C4-2B (cell line): ENCODE measurements around the gene SEC63.

Experiments used
- CTCF ChIP-seq: fragments of 450-650 bp; conservative IDR thresholded peaks from 2 replicates; pipeline ENCODE4 v1.5.1; 2017; ENCODE audit warnings: mild to moderate bottlenecking
- ZFX ChIP-seq: fragments of 450-650 bp; IDR thresholded peaks from 2 replicates; pipeline ENCODE4 v1.6.1; 2017

DNA sequence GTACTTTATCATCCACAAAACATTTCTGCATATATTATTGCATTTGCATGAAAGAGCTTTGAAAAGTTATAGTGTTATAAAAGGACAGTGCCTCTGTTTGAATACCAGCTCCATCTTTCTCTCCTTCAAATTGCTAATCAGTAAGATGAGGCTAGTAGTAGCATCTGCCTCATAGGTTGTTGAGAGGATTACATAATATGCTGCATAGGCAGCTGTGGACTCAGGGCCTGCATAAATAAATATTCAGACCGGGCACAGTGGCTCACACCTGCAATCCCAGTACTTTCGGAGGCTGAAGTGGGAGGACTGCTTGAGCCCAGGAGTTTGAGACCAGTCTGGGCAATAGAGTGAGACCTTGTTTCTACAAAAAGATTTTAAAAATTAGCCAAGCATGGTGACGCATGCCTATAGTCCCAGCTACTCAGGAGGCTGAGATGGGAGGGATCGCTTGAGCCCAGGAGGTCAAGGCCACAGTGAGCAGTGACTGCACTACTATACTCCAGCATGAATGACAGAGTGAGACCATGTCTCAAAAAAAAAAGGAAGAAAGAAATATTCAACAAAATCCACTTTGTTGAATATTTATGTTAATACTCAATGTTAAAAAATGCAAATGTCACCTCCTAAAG lies 18.3 kb upstream of the SEC63 start:
- TF ChIP-seq CTCF (no peak), ZFX (no peak)
